HUES48 (cell line): ENCODE results near the gene CTRL.

ENCODE experiments used
- H3K27ac ChIP-seq: one replicate; pipeline ENCODE4 v1.7.0; 2013; ENCODE audit warnings: low read depth, low read length, inconsistent platforms
- H3K27me3 ChIP-seq: 2 replicates; pipeline ENCODE4 v1.6.1; 2013; ENCODE audit warnings: mild to moderate bottlenecking, low read length; ENCODE audit not compliant: control insufficient read depth, insufficient read depth
- H3K36me3 ChIP-seq: 2 replicates; pipeline ENCODE4 v1.6.1; 2013; ENCODE audit warnings: low read length; ENCODE audit not compliant: control insufficient read depth, insufficient read depth
- H3K4me1 ChIP-seq: 2 replicates; pipeline ENCODE4 v1.6.1; 2013; ENCODE audit warnings: mild to moderate bottlenecking, low read length; ENCODE audit not compliant: control insufficient read depth, insufficient read depth
- H3K4me3 ChIP-seq: 2 replicates; pipeline ENCODE4 v1.5.1; 2013; ENCODE audit warnings: mild to moderate bottlenecking, low read depth, low read length
- H3K9ac ChIP-seq: 2 replicates; pipeline ENCODE4 v1.6.1; 2013; ENCODE audit warnings: mild to moderate bottlenecking, low read depth, low read length, moderate library complexity
- H3K9me3 ChIP-seq: 2 replicates; pipeline ENCODE4 v1.6.1; 2013; ENCODE audit warnings: low read length; ENCODE audit not compliant: control insufficient read depth, insufficient read depth

Gene CTRL

DNA sequence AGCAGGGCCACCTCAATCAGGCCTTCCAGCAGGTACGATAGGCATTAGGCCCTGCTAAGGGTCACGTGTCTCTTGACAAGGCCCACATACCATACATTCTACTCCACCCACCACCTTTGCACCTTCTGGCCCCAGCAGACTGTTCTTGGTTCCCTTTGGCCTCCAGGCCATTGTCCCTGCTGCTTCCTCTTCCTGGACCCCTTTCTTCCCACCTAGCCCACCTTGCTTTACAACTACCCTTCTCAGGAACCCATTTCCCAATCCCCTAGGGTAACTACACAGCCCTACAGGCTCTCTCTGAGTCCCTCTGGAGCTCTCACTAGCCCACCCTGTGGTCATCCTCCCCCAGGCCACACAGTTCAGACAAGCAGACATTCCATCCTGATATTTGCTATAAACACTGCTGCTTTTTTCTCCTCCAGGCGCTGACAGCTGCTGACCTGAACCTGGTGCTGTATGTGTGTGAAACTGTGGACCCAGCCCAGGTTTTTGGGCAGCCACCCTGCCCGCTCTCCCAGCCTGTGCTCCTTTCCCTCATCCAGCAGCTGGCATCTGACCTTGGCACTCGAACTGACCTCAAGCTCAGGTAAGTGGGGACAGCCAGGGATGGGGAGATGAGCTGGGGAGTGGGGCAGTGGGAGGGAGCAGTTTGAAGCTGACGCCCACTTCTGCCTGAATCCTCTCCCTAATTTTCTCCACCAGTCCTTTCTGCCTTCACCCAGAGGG, 48.4 kb downstream of the CTRL start:
- Histone ChIP-seq H3K36me3 (peaks cover 59% of the 10 kb centered on the region), H3K27ac (no peak overlapping the region), H3K9ac (no peak overlapping the region), H3K4me3 (no peak overlapping the region), H3K9me3 (no peaks in the 10 kb centered on the region), H3K27me3 (no peaks in the 10 kb centered on the region), H3K4me1 (peaks cover 18% of the 10 kb centered on the region)

DNA sequence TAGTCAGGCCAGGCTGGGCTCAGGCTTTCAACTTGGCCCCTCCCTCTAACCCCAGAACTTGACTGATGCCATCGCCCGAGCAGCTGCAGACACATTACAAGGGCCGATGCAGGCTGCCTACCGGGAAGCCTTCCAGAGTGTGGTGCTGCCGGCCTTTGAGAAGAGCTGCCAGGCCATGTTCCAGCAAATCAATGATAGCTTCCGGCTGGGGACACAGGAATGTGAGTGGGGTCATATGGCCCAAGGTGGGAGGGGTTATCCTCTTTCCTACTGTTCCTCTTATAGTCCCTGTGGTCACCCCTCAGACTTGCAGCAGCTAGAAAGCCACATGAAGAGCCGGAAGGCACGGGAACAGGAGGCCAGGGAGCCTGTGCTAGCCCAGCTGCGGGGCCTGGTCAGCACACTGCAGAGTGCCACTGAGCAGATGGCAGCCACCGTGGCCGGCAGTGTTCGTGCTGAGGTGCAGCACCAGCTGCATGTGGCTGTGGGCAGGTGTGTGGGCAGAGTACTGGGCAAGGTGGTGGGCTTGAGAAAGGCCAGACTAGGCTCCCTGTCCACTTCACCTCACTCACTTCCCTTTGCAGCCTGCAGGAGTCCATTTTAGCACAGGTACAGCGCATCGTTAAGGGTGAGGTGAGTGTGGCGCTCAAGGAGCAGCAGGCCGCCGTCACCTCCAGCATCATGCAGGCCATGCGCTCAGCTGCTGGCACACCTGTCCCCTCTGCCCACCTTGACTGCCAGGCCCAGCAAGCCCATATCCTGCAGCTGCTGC, 49.1 kb downstream of the CTRL start:
- peaks cover 67% of the 10 kb centered on the region for H3K36me3 ChIP-seq
- no peaks in the 10 kb centered on the region for H3K27me3 ChIP-seq
- H3K9me3 ChIP-seq, result no peaks in the 10 kb centered on the region
- H3K27ac ChIP-seq, result no peak overlapping the region
- peaks cover 18% of the 10 kb centered on the region for H3K4me1 ChIP-seq
- H3K4me3 ChIP-seq, result no peak overlapping the region
- H3K9ac ChIP-seq, result no peak overlapping the region

DNA sequence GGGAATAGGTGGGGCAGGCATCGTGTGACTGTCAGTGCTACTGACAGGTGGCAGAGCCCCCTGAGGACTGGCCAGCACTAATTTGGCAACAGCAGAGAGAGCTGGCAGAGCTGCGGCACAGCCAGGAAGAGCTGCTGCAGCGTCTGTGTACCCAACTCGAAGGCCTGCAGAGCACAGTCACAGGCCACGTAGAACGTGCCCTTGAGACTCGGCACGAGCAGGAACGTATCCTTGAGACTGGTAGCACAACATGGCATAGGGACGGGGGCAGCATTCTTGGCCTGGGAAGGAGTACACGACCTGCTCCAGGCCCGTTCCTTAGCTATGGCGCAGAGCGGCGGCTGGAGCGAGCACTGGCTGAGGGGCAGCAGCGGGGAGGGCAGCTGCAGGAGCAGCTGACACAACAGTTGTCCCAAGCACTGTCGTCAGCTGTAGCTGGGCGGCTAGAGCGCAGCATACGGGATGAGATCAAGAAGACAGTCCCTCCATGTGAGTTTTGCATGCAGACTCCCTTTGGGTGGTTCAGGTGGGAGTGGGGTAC, 50.0 kb downstream of the CTRL start:
- H3K27ac ChIP-seq, result no peak overlapping the region
- no peaks in the 10 kb centered on the region for H3K9me3 ChIP-seq

DNA sequence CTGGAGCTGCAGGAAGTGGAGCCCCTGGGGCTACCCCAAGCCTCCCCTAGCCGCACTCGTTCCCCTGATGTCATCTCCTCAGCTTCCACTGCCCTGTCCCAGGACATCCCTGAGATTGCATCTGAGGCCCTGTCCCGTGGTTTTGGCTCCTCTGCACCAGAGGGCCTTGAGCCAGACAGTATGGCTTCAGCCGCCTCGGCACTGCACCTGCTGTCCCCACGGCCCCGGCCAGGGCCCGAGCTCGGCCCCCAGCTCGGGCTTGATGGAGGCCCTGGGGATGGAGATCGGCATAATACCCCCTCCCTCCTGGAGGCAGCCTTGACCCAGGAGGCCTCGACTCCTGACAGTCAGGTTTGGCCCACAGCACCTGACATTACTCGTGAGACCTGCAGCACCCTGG, 51.1 kb downstream of the CTRL start:
- H3K36me3 ChIP-seq, result peaks cover 85% of the 10 kb centered on the region

More for the DNA sequence above, 50.0 kb downstream of the CTRL start:
- Histone ChIP-seq H3K4me1 (peaks cover 17% of the 10 kb centered on the region), H3K9ac (no peak overlapping the region), H3K36me3 (peaks cover 75% of the 10 kb centered on the region), H3K4me3 (no peak overlapping the region), H3K27me3 (no peaks in the 10 kb centered on the region)

DNA sequence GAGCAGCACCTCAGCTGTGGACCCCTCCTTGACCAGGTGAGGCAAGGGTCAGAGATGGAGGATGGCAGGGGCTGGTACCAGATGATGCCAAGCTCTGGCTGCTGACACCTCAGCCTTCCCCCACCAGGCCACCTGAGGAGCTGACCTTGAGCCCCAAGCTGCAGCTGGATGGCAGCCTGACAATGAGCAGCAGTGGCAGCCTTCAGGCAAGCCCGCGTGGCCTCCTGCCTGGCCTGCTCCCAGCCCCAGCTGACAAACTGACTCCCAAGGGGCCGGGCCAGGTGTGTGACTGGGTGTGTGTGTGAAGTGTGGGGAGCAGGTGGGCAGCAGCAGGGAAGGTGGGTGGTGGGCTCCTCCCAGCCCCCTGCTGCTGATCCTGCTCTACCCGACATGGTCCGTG, 51.7 kb downstream of the CTRL start:
- H3K4me3 ChIP-seq, result no peak overlapping the region
- peaks cover 85% of the 10 kb centered on the region for H3K36me3 ChIP-seq
- H3K9me3 ChIP-seq, result no peaks in the 10 kb centered on the region
- no peak overlapping the region for H3K9ac ChIP-seq
- no peaks in the 10 kb centered on the region for H3K27me3 ChIP-seq
- H3K4me1 ChIP-seq, result peaks cover 5% of the 10 kb centered on the region
- no peak overlapping the region for H3K27ac ChIP-seq

More for the DNA sequence above, 51.1 kb downstream of the CTRL start:
- Histone ChIP-seq H3K4me3 (no peak overlapping the region), H3K9ac (no peak overlapping the region), H3K9me3 (no peaks in the 10 kb centered on the region), H3K27ac (no peak overlapping the region), H3K27me3 (no peaks in the 10 kb centered on the region), H3K4me1 (peaks cover 11% of the 10 kb centered on the region)
